CD14-positive monocyte (primary cell): ENCODE data around the gene CNDP2. TPM values are rescaled to one million over a fixed set of nuclear protein-coding genes. Genes with fewer than 3 reads are reported as not detected.

ENCODE experiments used
- DNase-seq, 3 donors: peaks; one replicate each; pipeline ENCODE4 v3.0.0-alpha.2; 2011 to 2022
- H2AFZ ChIP-seq: 2 replicates; pipeline ENCODE4 v1.6.0; 2012; ENCODE audit warnings: mild to moderate bottlenecking, low read depth, low read length, inconsistent platforms; ENCODE audit not compliant: insufficient read depth, poor library complexity, severe bottlenecking
- H3K27ac ChIP-seq, 2 donors: 1 replicate in 1 of 2; 2 replicates in 1 of 2; pipeline ENCODE4 v1.5.1; 2012 to 2013; ENCODE audit warnings: low read length in 2 of 2, control low read depth in 1 of 2, inconsistent platforms in 1 of 2, low read depth in 1 of 2, mild to moderate bottlenecking in 1 of 2
- H3K27me3 ChIP-seq, 2 donors: one replicate each; pipeline versions ENCODE4 v1.6.0 to v1.6.1; 2011 to 2013; ENCODE audit warnings: low read length in 2 of 2; ENCODE audit not compliant: control insufficient read depth in 2 of 2, insufficient read depth in 2 of 2
- H3K36me3 ChIP-seq, 2 donors: replicated peaks in 1 of 2; 1 replicate in 1 of 2; 2 replicates in 1 of 2; pipeline versions ENCODE4 v1.5.1 to v1.6.1; 2012 to 2013; ENCODE audit warnings: low read length in 2 of 2, control low read depth in 1 of 2, inconsistent platforms in 1 of 2, mild to moderate bottlenecking in 1 of 2; ENCODE audit not compliant: insufficient read depth in 2 of 2, control insufficient read depth in 1 of 2
- H3K4me1 ChIP-seq, 2 donors: 1 replicate in 1 of 2; 2 replicates in 1 of 2; pipeline versions ENCODE4 v1.5.1 to v1.6.1; 2012 to 2013; ENCODE audit warnings: low read length in 2 of 2, control low read depth in 1 of 2, inconsistent platforms in 1 of 2, mild to moderate bottlenecking in 1 of 2, moderate library complexity in 1 of 2; ENCODE audit not compliant: insufficient read depth in 2 of 2, control insufficient read depth in 1 of 2
- H3K4me2 ChIP-seq: replicated peaks from 2 replicates; pipeline ENCODE3; 2012; ENCODE audit warnings: low read length, moderate library complexity, mild to moderate bottlenecking; ENCODE audit not compliant: poor library complexity, severe bottlenecking; ENCODE audit errors: extremely low read depth
- H3K4me3 ChIP-seq, 3 experiments: fragments of 200-600 bp in 1 of 3; sonication (generic) in 1 of 3; replicated peaks in 1 of 3; 1 replicate in 2 of 3; 2 replicates in 1 of 3; pipeline ENCODE4 v1.5.1; 2011 to 2013; ENCODE audit warnings: low read length in 3 of 3, mild to moderate bottlenecking in 3 of 3, control low read depth in 2 of 3, low read depth in 2 of 3, inconsistent platforms in 1 of 3, moderate library complexity in 1 of 3
- H3K79me2 ChIP-seq: 2 replicates; pipeline ENCODE4 v1.6.0; 2012; ENCODE audit warnings: mild to moderate bottlenecking, control low read depth, inconsistent platforms, low read length, moderate library complexity; ENCODE audit not compliant: insufficient read depth
- H3K9ac ChIP-seq: 2 replicates; pipeline ENCODE4 v1.6.0; 2017; ENCODE audit warnings: low read length, mild to moderate bottlenecking; ENCODE audit not compliant: insufficient read depth, poor library complexity, severe bottlenecking
- H3K9me3 ChIP-seq, 2 donors: replicated peaks in 1 of 2; 1 replicate in 1 of 2; 2 replicates in 1 of 2; pipeline versions ENCODE4 v1.5.1 to v1.6.1; 2012 to 2013; ENCODE audit warnings: low read length in 2 of 2, control low read depth in 1 of 2; ENCODE audit not compliant: control insufficient read depth in 1 of 2, insufficient read depth in 1 of 2
- H4K20me1 ChIP-seq: 2 replicates; pipeline ENCODE4 v1.6.0; 2012; ENCODE audit warnings: mild to moderate bottlenecking, low read length, control low read depth, moderate library complexity; ENCODE audit not compliant: insufficient read depth
- H3K27ac Mint-ChIP-seq, 7 donors: one replicate each; pipeline ENCODE4 v1.8.0; 2020; ENCODE audit warnings: mild to moderate bottlenecking in 7 of 7, mixed read lengths in 7 of 7, moderate library complexity in 6 of 7, inconsistent platforms in 2 of 7
- H3K27me3 Mint-ChIP-seq, 3 donors: one replicate each; pipeline ENCODE4 v1.8.0; 2021 to 2022; ENCODE audit warnings: low read depth in 3 of 3, mild to moderate bottlenecking in 3 of 3, mixed read lengths in 3 of 3, moderate library complexity in 3 of 3, inconsistent platforms in 1 of 3
- H3K36me3 Mint-ChIP-seq, 2 donors: one replicate each; pipeline ENCODE4 v1.8.0; 2020; ENCODE audit warnings: mixed read lengths in 2 of 2, inconsistent platforms in 1 of 2, mild to moderate bottlenecking in 1 of 2
- H3K4me1 Mint-ChIP-seq: one replicate; pipeline ENCODE4 v1.8.0; 2020; ENCODE audit warnings: mild to moderate bottlenecking, mixed read lengths
- H3K4me3 Mint-ChIP-seq, 2 donors: one replicate each; pipeline ENCODE4 v1.8.0; 2020; ENCODE audit warnings: mild to moderate bottlenecking in 2 of 2, mixed read lengths in 2 of 2, moderate library complexity in 1 of 2
- H3K9me3 Mint-ChIP-seq, 7 donors: one replicate each; pipeline ENCODE4 v1.8.0; 2020 to 2022; ENCODE audit warnings: mixed read lengths in 7 of 7, mild to moderate bottlenecking in 6 of 7, moderate library complexity in 6 of 7, inconsistent platforms in 2 of 7
- WGBS: methylation state at CpG from one replicate; pipeline ENCODE4 v1.1.5; 2013; ENCODE audit warnings: missing lambda C conversion rate; ENCODE audit not compliant: insufficient coverage; 5-methylcytosine and 5-hydroxymethylcytosine counted together
- intact Hi-C, 2 donors: fragments of 100-400 bp; cut with micrococcal nuclease; formaldehyde crosslinking; loops; one replicate each; pipeline versions ENCODE4 v1.15.0 to v1.15.1; 2023
- polyA plus RNA-seq, 3 donors: library from polyadenylated mRNA; depleted of rRNA in 1 of 3; unstranded in 2 of 3; stranded (reverse) in 1 of 3; fragments of 300-500 nt in 2 of 3; fragments of >200 nt in 1 of 3; fragmentation: Illumina TruSeq in 2 of 3; gene quantifications; 1 replicate in 2 of 3; 2 replicates in 1 of 3; pipeline ENCODE4 v1.2.3, GENCODE V29; 2012 to 2021
- TF ChIP-seq, protein P1 (sequence below): fragments of 200-600 bp; IDR thresholded peaks from one replicate; pipeline ENCODE4 v1.8.0; 2022; ENCODE audit warnings: antibody characterized with exemption, mild to moderate bottlenecking

The CNDP2 gene
- polyA plus RNA-seq, 3 donors, result 103 to 186 (median 122) TPM

DNA sequence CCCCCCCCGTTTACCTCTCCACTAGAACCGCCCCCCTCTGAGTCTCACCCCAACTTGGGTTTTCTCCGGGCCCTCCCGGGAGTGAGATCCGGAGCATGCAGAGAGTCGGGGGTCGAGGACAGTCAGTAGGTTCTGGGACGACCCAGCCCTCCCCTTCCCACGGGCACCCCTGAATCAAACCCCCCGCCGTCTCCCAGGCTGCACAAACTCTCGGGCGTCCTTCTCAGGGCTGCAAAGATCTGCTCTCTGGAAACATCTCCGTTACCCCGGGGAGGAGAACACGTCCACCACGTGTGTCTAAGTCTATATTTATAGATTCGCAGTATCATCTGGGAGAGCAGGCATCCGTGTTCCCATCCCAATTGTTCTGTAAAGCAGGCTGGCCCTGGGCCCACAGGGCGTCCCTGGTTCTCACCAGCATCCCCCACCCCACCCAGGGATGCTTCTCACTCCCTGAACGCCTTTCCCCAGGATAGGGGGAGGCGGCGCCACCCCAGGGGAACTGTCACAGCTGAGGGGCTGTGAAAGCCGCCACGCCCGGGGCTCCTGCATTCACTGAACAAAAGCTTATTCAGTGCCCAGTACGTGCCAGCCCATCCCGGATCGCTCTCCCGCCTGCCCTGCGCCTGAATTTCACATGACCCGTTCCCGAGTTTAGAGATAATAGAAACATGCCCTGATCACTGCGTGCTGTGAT is 38.3 kb upstream of the CNDP2 start:
- peaks cover 4 to 6% of the 10 kb centered on the region in 2 donors for H3K36me3 Mint-ChIP-seq
- H3K79me2 ChIP-seq, result no peaks in the 10 kb centered on the region
- peaks cover 0 to 14% of the 10 kb centered on the region in 2 donors for H3K9me3 ChIP-seq
- no peaks in the 10 kb centered on the region for H3K36me3 ChIP-seq
- H3K4me1 Mint-ChIP-seq, result peaks cover 9% of the 10 kb centered on the region
- TF ChIP-seq, protein P1, sequence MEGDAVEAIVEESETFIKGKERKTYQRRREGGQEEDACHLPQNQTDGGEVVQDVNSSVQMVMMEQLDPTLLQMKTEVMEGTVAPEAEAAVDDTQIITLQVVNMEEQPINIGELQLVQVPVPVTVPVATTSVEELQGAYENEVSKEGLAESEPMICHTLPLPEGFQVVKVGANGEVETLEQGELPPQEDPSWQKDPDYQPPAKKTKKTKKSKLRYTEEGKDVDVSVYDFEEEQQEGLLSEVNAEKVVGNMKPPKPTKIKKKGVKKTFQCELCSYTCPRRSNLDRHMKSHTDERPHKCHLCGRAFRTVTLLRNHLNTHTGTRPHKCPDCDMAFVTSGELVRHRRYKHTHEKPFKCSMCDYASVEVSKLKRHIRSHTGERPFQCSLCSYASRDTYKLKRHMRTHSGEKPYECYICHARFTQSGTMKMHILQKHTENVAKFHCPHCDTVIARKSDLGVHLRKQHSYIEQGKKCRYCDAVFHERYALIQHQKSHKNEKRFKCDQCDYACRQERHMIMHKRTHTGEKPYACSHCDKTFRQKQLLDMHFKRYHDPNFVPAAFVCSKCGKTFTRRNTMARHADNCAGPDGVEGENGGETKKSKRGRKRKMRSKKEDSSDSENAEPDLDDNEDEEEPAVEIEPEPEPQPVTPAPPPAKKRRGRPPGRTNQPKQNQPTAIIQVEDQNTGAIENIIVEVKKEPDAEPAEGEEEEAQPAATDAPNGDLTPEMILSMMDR, result no peak
- no peak for DNase-seq
- no peak overlapping the region for H3K27ac Mint-ChIP-seq
- peaks cover 0 to 6% (median 6%) of the 10 kb centered on the region in 7 donors for H3K9me3 Mint-ChIP-seq
- no peak overlapping the region for H2AFZ ChIP-seq
- H3K4me3 Mint-ChIP-seq, result peak overlapping the region in 1 of 2 donors; percentile 92
- H3K4me2 ChIP-seq, result peak overlapping the region; percentile 21
- intact Hi-C loops, result no loop called here
- peaks cover 58 to 80% (median 59%) of the 10 kb centered on the region in 3 donors for H3K27me3 Mint-ChIP-seq
- H3K27me3 ChIP-seq, result peaks cover 32 to 64% of the 10 kb centered on the region in 2 donors
- peaks cover 6 to 9% of the 10 kb centered on the region in 2 donors for H3K4me1 ChIP-seq
- H3K4me3 ChIP-seq, result no peak overlapping the region
- 46% methylated on average over 30 of the region's 34 CpGs for WGBS
- no peak overlapping the region for H3K27ac ChIP-seq
- no peaks in the 10 kb centered on the region for H4K20me1 ChIP-seq
- no peak overlapping the region for H3K9ac ChIP-seq

DNA sequence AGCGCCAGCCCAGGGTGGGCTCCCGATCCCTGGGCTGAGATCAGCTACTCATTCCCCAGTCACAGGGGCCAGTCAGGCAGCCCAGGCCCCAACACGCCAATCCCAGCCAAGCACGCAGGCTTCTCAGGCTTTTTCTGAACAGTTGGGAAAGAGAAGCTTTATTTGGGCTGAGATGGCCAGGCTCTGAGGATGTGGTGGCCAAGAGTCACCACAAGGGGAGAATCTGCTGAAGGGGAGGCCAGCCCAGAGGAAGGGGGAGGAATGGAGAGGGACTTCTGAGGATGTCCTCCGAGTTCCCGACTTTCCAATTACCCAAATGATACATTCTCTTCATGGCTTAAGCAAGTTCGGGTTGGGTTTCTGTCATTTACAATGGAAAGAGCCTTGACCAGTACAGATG is 36.3 kb upstream of the CNDP2 start:
- Histone ChIP-seq H3K4me1 (peaks cover 6 to 9% of the 10 kb centered on the region in 2 donors), H2AFZ (no peak overlapping the region), H3K79me2 (no peaks in the 10 kb centered on the region), H3K9ac (no peak overlapping the region), H3K27me3 (peaks cover 28 to 52% of the 10 kb centered on the region in 2 donors), H3K27ac (no peak overlapping the region), H4K20me1 (no peaks in the 10 kb centered on the region), H3K4me2 (no peak overlapping the region), H3K36me3 (no peaks in the 10 kb centered on the region), H3K4me3 (no peak overlapping the region), H3K9me3 (peaks cover 0 to 14% of the 10 kb centered on the region in 2 donors)
- WGBS, result 83% methylated on average over 4 of the region's 7 CpGs
- Mint-ChIP-seq H3K4me1 (peaks cover 9% of the 10 kb centered on the region), H3K9me3 (peaks cover 0 to 6% (median 4%) of the 10 kb centered on the region in 7 donors), H3K27me3 (peaks cover 43 to 67% (median 51%) of the 10 kb centered on the region in 3 donors), H3K36me3 (peaks cover 4 to 6% of the 10 kb centered on the region in 2 donors), H3K27ac (no peak overlapping the region), H3K4me3 (no peak overlapping the region)
- TF ChIP-seq, protein P1, result no peak
- intact Hi-C loops, result no loop called here
- no peak for DNase-seq
